Amygdala (tissue), 56 donors: Measurements from ENCODE around the gene VARS2.
A peak's percentile ranks its signal among the peaks of the same experiment; 100 is the strongest.
"Not testable (repeated sequence)": the region's sequence is repeated elsewhere in the genome, so short reads cannot be mapped to it uniquely, and the experiment has no call there.

ENCODE experiments used
- DNase-seq, 56 donors: peaks; one replicate each; lab custom pipeline; 2025; lab: John Stamatoyannopoulos, UW

Gene VARS2

DNA sequence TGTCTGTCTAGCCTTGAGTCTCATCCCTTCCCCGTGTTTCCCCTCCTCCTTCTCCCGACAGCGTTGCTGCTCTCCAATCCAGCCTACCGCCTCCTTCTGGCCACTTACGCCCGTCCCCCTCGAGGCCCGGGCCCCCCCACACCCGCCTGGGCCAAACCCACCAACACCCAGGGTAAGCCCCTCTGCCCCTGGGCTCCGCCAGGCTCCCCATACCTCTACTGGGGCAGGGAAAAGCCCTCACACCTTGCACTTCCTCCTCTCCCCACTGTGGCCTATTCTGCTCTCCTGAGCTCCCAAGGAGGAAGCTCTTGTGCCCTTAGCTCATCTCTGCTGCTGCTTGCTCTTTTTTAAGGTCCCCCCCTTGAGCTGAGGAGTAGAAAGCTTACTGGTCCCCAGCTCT, 18.7 kb upstream of the VARS2 start:
- no peak for DNase-seq

GRCh38 chr6:30896541-30896940, 17.5 kb upstream of the VARS2 start:
- no peak for DNase-seq

DNA sequence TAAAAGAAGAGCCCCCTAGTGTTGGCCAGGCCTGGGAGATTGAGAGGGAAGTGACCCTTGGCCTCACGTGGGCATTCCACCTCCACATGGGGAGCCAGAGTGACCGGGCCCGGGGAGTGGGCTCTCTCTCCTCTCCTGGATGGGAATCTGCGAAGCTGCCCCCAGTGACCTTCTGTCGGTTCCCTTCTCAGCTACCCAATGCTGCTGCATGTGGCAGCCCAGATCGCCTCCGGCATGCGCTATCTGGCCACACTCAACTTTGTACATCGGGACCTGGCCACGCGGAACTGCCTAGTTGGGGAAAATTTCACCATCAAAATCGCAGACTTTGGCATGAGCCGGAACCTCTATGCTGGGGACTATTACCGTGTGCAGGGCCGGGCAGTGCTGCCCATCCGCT, 16.2 kb upstream of the VARS2 start:
- no peak for DNase-seq

GRCh38 chr6:30898750-30899360, 15.2 kb upstream of the VARS2 start:
- DNase-seq = no peak

DNA sequence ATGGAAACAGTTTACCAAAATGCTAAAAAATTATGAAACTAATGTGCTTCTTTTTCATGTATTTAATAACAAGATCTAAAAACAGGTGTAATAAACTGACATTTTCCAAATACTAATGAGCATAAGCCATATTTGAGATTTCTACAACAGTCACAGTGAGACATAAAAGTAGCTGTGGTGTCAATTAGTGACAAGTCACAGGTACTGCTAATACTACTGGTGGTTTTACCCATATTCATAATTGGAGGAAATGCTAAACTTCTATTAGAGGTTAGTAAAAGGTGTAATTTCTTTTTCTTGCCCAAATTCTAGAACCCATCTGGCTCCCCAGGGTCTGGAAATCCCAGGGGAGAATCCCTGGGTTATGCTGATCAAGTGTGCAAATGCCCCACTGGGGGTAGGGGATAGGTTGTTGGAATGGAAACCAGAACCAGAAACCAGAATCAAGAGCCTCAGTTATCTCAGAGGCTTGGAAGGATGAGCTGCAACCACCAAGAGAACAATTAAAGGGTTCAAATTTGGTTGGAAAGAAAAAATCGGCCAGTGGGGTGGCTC, 13.1 kb upstream of the VARS2 start:
- no peak for DNase-seq

- no peak for DNase-seq
These were observed 12.6 kb upstream of the VARS2 start for GRCh38 chr6:30901436-30901835.

GRCh38 chr6:30902196-30902595, 11.8 kb upstream of the VARS2 start:
- DNase-seq = not testable (repeated sequence)

GRCh38 chr6:30902709-30903108, 11.3 kb upstream of the VARS2 start:
- no peak for DNase-seq

- no peak for DNase-seq
These were observed 10.8 kb upstream of the VARS2 start for GRCh38 chr6:30903236-30903635.

DNA sequence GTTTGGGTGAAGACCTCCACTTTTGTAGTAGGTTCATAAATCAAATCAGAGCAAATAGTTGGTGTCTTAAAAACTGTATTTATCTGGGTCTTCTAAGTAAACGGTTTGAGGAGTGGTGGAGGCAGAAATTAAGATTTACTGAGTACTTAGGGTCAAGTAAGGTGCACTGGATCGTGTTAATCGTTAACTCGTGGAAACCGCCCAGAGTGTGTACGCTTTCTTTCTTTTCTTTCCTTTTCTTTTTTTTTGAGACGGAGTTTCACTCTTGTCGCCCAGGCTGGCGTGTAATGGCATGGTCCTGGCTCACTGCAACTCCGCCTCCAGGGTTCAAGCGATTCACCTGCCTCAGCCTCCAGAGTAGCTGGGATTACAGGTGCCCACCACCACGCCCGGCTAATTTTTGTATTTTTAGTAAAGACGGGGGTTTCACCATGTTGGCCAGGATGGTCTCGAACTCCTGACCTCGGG, 6.7 kb upstream of the VARS2 start:
- not testable (repeated sequence) for DNase-seq

DNA sequence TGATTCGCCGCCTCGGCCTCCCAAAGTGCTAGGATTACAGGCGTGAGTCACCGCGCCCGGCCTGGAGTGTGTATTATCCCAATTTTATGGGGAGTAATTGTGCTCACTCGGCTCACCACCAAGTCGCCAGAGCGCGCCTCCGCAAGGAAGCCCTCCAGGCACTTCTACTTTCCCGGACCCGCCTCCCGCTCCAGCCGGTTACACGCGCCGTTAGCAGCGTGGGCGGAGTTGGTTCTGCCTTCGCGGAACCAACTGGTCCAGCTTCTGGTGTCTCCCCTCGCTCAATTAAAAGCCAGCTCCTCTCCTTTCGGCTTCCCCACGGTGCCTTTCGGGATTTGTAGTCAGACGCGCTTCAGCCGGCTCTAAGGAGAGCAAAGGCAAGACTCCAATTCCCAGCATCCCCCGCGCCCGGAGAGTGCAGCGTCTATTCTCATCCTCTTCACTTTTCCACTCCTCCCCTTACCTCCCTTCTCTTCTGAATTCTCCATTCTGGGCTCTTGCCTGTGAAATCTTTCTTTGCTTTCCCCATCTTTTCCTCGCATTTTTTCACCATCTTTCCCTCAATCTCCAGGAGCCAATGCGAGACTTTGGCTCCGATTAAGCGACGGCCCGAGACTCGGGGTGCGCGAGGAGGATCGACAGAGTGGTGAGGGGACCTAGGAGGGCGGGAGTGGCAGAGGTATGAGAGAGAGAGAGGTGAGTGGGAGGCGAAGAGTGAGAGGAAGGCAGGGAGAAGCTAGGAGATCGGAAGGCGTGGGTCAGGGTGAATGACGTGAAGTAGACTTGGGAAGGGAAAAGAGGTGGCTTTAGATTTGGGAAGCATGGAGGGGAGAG, 6.1 kb upstream of the VARS2 start, which contains the start of gene GTF2H4:
TSS of gene GTF2H4 (plus strand) at position 450 of the 834 bp plus-strand sequence.
- peak; percentile 70 to 98 (median 95) for DNase-seq

- no peak for DNase-seq
These were observed 5.3 kb upstream of the VARS2 start for GRCh38 chr6:30908700-30909099.

GRCh38 chr6:30910473-30910872, 3.6 kb upstream of the VARS2 start:
- not testable (repeated sequence) for DNase-seq

GRCh38 chr6:30912746-30913520, 1.1 kb upstream of the VARS2 start:
- DNase-seq = no peak

DNA sequence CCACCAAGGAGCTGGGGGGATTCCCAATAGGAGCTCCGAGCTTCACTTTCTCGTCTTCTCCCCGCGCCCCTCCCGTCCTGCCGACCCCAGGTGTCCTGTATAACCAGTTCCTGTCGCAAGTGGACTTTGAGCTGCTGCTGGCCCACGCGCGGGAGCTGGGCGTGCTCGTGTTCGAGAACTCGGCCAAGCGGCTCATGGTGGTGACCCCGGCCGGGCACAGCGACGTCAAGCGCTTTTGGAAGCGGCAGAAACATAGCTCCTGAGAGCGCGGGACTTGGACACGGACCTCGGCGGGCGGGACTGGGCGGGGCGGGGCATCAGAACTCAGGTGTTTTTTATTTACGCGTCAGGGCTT, 340 bp upstream of the VARS2 start:
- peak in 7 of 56 donors; percentile 60 to 77 (median 68) for DNase-seq

DNA sequence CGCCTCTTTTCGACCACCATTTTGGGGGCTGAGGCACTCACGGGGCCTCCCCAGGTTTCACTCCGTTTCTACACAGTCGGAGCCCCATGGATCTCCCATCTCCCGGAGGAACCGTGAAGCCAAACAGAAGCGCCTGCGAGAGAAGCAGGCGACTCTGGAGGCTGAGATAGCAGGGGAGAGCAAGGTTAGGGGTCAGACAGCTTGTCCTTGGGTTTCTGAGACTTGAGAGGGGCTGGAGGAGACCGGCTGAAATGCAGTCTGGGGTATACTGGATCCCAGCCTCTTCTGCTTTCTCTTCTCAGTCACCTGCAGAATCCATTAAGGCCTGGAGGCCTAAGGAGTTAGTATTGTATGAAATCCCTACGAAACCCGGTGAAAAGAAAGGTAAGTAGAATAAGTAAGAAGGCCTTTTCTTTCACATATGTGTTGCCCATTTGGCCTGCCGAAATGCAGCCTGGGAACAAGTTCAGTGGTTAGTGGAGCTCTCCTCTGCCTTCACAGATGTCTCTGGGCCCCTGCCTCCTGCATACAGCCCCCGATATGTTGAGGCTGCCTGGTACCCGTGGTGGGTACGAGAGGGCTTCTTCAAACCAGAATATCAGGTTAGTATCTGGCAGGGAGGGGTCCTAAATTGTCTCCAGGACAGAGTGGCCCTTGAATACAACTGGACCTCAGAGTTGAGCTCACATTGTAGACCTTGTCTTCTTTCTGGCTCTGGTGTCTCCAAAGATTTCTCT, 984 bp downstream of the VARS2 start:
- DNase-seq = peak in 13 of 56 donors; percentile 10 to 58 (median 33)

DNA sequence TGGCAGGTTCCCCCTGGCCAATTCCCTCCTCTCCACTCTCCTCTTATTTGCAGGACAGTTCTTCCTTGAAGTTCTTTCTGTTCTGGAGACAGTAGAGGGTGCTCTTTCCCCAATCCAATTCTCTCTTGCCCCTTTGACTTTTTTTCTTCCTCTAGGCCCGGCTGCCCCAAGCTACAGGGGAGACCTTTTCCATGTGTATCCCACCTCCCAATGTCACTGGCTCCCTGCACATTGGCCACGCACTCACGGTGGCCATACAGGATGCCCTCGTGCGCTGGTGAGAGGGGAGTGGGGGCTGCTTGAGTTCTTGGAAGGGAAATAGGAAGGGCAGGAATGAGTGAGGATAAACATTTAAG, 1.5 kb downstream of the VARS2 start:
- peak in 34 of 56 donors; percentile 3 to 59 (median 26) for DNase-seq

- no peak for DNase-seq
These were observed 3.0 kb downstream of the VARS2 start for GRCh38 chr6:30917041-30917440.

DNA sequence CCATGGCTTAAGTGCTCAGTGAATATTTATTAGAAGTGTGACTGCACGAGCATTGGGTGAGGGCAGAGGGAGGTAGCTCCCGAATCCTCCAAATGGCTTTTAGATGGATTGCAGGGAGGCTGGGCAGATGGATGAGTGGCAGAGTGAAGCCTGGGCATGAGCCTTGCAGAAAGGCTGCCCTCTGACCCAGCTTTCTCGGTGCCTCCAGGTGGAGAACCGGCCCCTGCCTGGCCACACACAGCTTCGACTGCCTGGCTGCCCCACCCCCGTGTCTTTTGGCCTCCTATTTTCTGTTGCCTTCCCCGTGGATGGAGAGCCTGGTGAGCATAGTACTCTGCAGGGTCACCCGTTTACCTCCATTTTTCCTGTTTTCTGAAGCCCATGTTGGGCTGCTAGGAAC, 3.4 kb downstream of the VARS2 start:
- DNase-seq = no peak

- DNase-seq = no peak
These were observed 4.6 kb downstream of the VARS2 start for GRCh38 chr6:30918670-30919069.
